Measurements from ENCODE around the gene ADRB2.
"Not testable (repeated sequence)": the region's sequence is repeated elsewhere in the genome, so short reads cannot be mapped to it uniquely, and the experiment has no call there.

ADRB2 gene

GRCh38 chr5:148855249-148856008, 29.0 kb downstream of the ADRB2 start:
- DNase-seq (ENCODE audit: low read depth), result no peak

- no peak for DNase-seq (ENCODE audit: low read depth)
Measured at GRCh38 chr5:148856009-148856367, 29.6 kb downstream of the ADRB2 start.

GRCh38 chr5:148856424-148856823, 30.0 kb downstream of the ADRB2 start:
- no peak for DNase-seq (ENCODE audit: low read depth)

- no peak for DNase-seq (ENCODE audit: low read depth)
Measured at GRCh38 chr5:148857474-148857873, 31.1 kb downstream of the ADRB2 start.

GRCh38 chr5:148858106-148858505, 31.7 kb downstream of the ADRB2 start:
- no peak for DNase-seq (ENCODE audit: low read depth)

- DNase-seq (ENCODE audit: low read depth), result no peak
Measured at GRCh38 chr5:148858547-148858946, 32.1 kb downstream of the ADRB2 start.

GRCh38 chr5:148859703-148860102, 33.3 kb downstream of the ADRB2 start:
- no peak for DNase-seq (ENCODE audit: low read depth)

- no peak for DNase-seq (ENCODE audit: low read depth)
Measured at GRCh38 chr5:148860599-148860998, 34.2 kb downstream of the ADRB2 start.

GRCh38 chr5:148861088-148861487, 34.7 kb downstream of the ADRB2 start:
- no peak for DNase-seq (ENCODE audit: low read depth)

GRCh38 chr5:148861696-148862095, 35.3 kb downstream of the ADRB2 start:
- no peak for DNase-seq (ENCODE audit: low read depth)

- DNase-seq (ENCODE audit: low read depth), result no peak
Measured at GRCh38 chr5:148864113-148864841, 37.9 kb downstream of the ADRB2 start.

- DNase-seq (ENCODE audit: low read depth), result no peak
Measured at GRCh38 chr5:148866024-148866423, 39.6 kb downstream of the ADRB2 start.

GRCh38 chr5:148873120-148873519, 46.7 kb downstream of the ADRB2 start:
- no peak for DNase-seq (ENCODE audit: low read depth)

- DNase-seq (ENCODE audit: low read depth), result no peak
Measured at GRCh38 chr5:148873690-148874485, 47.5 kb downstream of the ADRB2 start.

GRCh38 chr5:148875205-148875875, 48.9 kb downstream of the ADRB2 start:
- no peak for DNase-seq (ENCODE audit: low read depth)

- not testable (repeated sequence) for DNase-seq (ENCODE audit: low read depth)
Measured at GRCh38 chr5:148877436-148877835, 51.0 kb downstream of the ADRB2 start.

Measured in activated T-cell treated with anti-CD3 and anti-CD28 coated beads for 24 hours (primary cell).